GM12864 (cell line): Measurements from ENCODE around the gene TBC1D13.
"Not testable (repeated sequence)": the region's sequence is repeated elsewhere in the genome, so short reads cannot be mapped to it uniquely, and the experiment has no call there.

Source experiments
- DNase-seq: peaks from one replicate; pipeline ENCODE4 v3.0.0-alpha.2; 2011; ENCODE audit warnings: low read depth
- H3K4me3 ChIP-seq: 2 replicates; pipeline ENCODE4 v1.5.1; 2011; ENCODE audit warnings: mild to moderate bottlenecking, low read depth, low read length, control low read depth
- TF ChIP-seq, protein P1 (sequence below): IDR thresholded peaks from 2 replicates; pipeline ENCODE4 v1.5.1; 2011; ENCODE audit warnings: low read depth, mild to moderate bottlenecking, moderate library complexity, low read length, control low read depth, inconsistent platforms; ENCODE audit errors: missing control alignments

TBC1D13 gene

DNA sequence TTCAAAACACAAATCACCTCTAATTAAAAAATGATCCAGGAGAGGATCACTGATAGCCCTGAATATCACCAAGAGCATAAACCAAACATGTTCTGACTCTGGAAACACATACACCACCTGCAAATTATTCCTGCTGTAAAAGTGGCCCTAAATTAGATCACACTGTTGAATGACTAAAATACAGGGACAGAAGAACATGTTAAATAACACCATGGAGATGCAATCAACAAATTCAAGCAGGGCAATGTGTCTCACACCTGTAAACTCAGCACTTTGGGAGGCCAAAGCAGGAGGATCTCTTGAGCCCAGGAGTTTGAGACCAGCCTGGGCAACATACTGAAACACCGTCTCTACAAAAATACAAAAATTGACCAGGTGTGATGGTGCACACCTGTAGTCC is 60.8 kb downstream of the TBC1D13 start:
- H3K4me3 ChIP-seq: no peak overlapping the region
- TF ChIP-seq, protein P1, sequence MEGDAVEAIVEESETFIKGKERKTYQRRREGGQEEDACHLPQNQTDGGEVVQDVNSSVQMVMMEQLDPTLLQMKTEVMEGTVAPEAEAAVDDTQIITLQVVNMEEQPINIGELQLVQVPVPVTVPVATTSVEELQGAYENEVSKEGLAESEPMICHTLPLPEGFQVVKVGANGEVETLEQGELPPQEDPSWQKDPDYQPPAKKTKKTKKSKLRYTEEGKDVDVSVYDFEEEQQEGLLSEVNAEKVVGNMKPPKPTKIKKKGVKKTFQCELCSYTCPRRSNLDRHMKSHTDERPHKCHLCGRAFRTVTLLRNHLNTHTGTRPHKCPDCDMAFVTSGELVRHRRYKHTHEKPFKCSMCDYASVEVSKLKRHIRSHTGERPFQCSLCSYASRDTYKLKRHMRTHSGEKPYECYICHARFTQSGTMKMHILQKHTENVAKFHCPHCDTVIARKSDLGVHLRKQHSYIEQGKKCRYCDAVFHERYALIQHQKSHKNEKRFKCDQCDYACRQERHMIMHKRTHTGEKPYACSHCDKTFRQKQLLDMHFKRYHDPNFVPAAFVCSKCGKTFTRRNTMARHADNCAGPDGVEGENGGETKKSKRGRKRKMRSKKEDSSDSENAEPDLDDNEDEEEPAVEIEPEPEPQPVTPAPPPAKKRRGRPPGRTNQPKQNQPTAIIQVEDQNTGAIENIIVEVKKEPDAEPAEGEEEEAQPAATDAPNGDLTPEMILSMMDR: no peak
- DNase-seq: no peak

DNA sequence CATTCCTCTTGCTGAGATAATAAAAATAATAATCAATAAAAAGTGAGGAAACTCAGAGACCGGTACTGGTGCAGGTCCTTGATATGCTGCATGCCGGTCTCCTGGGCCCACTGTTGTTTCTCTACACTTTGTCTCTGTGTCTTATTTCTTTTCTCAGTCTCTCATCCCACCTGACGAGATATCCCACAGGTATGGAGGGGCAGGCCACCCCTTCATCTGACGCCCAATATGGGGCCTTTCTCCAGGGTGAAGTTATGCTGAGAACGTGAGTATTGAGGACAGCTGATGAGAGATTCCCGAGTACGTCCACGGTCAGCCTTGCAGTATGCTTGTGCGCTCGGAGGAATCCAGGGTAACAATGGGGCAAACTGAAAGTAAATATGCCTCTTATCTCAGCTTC is 64.0 kb downstream of the TBC1D13 start:
- H3K4me3 ChIP-seq, DNase-seq: not testable (repeated sequence)

DNA sequence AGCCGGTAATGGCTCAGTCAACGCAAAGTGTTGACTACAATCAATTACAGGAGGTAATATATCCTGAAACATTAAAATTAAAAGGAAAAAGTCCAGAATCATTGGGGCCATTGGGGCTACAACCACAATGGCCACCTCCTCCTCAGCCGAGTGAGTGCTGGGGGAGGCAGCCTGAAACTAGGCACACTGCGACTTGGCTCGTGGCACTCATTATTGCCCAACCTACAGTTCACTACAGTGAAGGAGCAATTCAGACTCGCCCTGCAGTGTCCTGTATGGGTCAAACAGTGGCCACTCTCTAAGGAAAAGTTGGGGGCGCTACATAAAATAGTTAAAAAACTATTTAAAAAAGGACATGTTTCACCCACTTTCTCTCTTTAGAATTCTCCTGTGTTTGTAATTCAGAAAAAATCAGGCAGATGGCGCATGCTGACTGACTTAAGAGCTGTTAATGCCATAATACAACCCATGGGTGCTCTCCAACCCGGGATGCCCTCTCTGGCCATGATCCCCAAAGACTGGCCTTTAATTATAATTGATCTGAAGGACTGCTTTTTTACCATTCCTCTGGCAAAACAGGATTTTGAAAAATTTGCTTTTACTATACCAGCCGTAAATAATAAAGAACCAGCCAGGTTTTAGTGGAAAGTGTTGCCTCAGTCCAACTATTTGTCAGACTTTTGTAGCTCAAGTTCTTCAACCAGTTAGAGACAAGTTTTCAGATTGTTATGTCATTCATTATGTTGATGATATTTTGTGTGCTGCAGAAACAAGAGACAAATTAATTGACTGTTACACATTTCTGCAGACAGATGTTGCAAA is 64.9 kb downstream of the TBC1D13 start:
- H3K4me3 ChIP-seq, DNase-seq: not testable (repeated sequence)
- TF ChIP-seq, protein P1: peak; percentile 27

DNA sequence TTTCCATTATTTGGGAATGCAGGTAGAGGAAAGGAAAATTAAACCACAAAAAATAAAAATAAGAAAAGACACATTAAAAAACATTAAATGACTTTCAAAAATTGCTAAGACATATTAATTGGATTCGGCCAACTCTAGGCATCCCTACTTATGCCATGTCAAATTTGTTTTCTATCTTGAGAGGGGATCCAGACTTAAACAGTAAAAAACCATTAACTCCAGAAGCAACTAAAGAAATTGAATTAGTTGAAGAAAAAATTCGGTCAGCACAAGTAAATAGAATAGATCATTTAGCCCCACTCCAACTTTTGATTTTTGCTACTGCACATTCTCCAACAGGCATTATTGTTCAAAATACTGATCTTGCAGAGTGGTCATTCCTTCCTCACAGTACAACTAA is 65.6 kb downstream of the TBC1D13 start:
- DNase-seq: not testable (repeated sequence)

DNA sequence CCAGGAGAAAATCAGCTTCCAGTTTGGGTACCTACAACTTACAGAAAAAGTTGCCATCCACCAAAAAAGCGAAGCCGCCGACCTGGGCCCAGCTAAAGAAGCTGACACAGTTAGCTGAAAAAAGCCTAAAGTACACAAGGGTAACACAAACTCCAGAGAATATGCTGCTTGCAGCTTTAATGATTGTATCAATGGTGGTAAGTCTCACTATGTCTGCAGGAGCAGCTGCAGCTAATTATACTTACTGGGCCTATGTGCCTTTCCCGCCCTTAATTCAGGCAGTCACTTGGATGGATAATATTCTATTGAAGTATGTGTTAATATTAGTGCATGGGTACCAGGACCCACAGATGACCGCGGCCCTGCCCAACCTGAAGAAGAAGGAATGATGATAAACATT is 67.4 kb downstream of the TBC1D13 start:
- not testable (repeated sequence) for H3K4me3 ChIP-seq

More for the DNA sequence above, 65.6 kb downstream of the TBC1D13 start:
- H3K4me3 ChIP-seq: not testable (repeated sequence)

DNA sequence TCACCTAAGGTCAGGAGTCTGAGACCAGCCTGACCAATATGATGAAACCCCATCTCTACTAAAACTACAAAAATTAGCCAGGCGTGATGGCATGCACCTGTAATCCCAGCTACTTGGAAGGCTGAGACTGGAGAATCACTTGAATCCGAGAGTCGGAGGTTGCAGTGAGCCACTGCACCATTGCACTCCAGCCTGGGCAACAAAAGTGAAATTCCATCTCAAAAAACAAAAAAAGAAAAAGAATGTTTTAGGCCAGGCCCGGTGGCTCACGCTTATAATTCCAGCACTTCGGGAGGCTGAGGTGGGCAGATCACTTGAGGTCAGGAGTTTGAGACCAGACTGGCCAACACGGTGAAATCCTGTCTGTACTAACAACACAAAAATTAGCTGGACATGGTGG is 71.4 kb downstream of the TBC1D13 start:
- DNase-seq: not testable (repeated sequence)

More for the DNA sequence above, 67.4 kb downstream of the TBC1D13 start:
- not testable (repeated sequence) for DNase-seq

More for the DNA sequence above, 71.4 kb downstream of the TBC1D13 start:
- H3K4me3 ChIP-seq: not testable (repeated sequence)
